Hematopoietic multipotent progenitor cell treated with erythropoietin and hydrocortisone succinate and interleukin-3 and kit ligand, for 8 days (in vitro differentiated cells): Measurements from ENCODE around the gene UBE2C.
"Not testable (repeated sequence)": the region's sequence is repeated elsewhere in the genome, so short reads cannot be mapped to it uniquely, and the experiment has no call there.

ENCODE experiments used
- DNase-seq: peaks from one replicate; pipeline ENCODE4 v3.0.0-alpha.2; 2015

Gene UBE2C

DNA sequence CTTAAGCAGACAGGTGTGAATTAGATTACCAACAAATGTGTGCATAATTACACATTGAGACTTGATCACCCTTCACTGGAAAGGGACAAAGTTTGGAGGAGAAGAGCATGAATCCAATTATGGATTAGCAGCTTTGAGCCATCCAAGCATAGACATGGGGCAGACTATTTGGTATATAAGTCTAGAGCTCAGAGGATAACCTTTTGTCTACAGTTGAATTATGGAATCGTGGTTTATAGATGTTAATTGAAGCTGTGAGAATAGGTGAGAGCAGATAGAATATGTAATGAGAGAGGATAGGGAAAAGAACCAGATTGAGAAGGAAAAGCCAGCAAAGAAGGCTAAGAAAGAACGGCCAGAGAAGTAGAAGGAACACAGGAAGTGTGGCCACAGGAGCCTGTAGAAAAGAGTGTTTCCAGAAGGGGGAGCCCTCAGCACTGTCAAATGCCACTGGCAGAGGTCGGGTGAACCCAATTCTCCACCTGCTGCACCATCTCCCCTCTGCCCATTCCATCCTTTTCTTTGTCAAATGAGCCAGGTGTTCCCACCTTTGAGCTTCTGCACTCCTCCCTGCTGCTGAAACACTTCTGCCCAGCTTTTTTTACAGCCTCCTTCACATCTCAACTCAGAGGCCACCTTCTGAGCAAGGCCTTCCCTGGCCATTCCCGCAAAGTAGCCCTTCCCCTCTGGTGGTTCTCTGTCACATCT, 13.4 kb upstream of the UBE2C start:
- DNase-seq: peak; percentile 79

DNA sequence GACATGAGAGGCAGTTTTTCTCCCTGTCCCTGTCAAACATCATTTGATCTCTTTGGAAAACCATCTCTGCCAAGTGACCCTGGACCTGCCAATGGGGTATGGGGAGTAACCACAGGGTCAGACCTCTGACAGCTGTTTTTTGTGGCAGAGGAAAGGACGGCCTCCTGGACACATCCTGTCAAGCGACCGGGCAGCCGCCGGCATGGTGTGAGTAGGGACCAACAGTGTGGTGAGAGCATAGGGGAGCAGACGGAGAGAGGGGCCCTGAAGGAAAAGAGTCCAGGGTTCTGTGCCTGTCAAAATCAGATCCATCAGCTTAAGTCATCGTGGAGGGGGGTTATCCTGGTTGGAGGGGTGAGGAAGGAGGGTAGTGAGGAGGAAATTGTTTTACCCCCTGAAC, 10.6 kb upstream of the UBE2C start:
- DNase-seq: no peak

DNA sequence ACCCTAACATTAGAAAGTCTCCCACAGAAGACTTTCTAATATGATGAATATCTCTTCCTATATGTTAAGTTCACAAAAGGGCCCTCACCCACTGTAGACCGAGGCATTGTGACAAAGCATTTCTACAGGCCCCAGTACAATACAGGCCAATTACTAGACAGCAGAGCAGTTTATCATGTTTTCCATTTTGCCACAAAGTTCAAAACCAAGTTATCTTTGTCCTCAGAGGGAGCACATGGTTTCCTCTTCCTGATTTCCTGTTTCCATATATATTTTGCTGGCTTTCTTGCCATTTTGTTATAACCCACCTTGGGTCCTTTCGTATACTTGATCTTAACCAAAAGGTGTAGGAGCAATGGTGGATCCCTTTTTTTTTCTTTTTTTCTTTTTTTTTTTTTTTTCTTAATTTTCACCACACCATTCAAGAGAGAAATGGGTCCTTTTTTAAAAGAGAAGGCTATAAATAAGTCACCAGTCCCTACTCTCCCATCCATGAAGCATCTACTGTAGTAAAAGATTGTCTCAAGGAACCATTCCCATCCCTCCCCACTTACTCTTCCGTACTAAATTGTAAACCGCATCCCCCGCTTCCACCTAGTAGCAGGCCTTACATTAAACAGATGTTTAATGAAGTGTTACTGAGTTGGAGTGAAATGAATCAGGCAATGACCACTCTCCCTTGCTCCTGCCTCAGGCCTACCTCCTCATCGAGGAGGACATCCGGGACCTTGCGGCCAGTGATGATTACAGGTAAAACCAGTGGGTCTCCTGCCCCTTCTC, 2.1 kb upstream of the UBE2C start:
- peak; percentile 76 for DNase-seq

DNA sequence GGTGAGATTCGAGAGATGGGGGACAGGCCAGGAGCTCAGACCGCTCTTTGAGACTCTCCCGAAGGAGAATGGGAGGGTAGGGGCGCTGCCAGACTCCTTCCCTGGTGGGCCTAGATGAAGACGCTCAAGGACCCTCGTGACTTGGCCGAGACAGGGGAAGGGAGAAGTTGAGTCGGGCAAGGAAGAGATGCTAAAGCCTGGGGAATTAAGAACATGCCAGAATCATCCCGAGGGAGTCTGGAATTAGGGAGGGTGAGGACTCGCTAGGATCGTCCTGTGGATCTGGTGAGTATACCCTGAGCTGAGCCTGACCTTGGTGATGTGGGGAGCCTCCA, 529 bp downstream of the UBE2C start:
- DNase-seq: no peak

DNA sequence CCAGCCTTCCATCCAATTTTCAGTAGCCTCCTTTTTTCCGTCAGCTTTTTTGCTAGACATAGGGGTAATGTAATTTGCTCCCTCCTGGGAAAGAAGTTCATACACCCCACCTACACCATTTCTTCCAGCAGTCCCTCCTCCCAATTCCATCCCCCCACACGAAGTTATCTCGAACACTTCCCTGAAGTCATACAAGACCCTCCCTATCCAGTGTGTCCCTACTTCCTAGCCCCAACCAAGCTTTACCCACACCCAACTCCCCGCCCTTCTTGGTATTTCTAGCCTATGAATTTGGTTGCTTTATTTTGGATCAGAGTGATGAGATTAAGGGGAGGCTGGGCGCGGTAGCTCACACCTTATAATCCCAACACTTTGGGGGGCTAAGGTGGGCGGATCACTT, 1.0 kb downstream of the UBE2C start:
- DNase-seq: peak; percentile 46

DNA sequence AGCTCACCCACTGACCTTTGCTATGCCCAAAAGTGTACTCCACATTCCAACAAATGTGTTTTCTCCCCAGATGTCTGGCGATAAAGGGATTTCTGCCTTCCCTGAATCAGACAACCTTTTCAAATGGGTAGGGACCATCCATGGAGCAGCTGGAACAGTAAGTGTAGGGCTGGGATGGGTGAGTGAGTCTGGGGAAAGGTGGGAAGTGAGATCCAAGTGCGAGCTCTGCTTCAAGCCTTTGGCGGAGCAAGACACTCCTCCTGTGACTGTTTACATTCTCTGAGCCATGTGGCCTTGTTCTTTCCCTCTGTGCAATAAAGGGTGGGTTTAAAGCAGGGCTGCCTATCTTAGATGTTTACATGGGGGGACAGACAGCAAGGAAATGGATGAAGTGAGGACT, 1.9 kb downstream of the UBE2C start:
- DNase-seq: no peak

DNA sequence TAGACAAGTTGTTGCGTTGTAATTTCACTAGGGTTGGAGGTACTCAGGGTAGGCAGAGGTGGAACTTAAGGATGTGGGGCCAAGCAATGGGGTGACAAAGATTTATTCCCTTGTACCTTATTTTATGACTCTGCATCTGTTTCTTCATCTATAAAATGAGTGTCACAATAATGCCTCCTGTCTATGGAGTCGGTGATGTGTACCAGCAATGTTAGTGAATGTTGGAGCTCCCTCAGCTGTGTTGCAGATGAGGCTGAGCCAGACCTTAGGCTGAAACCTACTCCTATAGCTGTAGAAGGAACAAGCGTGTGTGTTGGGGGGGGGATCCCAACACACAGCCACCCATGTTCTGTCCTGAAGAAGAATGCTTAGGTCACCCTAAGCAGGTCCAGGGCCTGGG, 4.5 kb downstream of the UBE2C start:
- DNase-seq: no peak

DNA sequence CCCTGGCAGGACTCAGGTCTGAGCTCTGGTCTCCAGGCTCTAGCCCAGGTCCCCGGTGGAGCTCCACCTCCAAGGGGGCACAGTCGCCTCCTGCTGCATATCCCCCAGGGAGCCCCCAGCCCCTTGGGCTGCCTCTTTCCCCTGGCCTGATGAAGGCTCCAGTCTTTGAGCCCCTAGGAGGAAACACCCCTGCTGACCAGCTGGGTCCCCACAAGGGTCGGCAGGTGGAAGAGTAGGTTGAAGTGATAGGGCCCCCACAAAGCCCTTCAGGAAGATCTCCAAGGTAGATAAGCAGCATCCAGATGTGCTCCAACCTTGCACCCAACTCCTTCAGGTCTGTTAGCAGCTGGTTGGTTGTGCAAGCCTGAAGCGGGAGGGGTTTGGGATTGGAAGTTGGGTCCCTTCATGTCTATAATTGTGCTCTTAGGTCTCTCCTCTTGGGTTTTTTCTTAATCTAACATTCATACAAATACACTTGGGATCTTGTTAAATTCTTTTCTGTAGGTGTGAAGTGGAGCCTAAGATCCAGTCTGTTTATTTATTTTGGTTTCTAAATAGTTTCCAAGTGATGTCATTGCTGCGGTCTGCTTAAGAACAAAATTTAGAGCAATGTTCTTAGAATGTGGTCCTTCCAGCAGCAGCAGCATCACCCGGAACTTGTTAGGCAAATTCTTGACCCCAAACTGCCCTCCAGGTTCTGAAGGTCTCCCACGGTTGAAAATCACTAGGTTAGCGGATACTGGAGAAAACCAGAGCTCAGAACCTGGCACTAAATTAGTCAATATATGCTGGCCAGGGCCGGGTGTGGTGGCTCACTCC, 5.1 kb downstream of the UBE2C start:
- DNase-seq: no peak

DNA sequence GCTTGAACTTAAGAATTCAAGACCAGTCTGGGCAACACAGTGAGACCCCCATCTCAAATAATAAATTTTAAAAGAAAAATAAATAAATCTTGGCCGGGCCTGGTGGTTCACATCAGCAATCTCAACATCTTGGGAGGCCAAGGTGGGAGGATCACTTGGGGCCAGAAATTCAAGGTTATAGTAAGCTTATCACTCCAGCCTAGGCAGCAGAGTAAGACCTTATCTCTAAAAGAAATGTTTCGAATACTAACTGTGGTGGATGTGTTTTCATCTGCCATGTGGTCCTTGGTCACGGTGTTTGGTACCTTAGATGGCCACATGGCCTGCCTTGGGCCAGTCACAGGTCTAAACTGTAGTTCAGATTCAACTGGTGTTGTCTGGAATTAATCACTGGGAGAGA, 5.8 kb downstream of the UBE2C start:
- DNase-seq: peak; percentile 39

DNA sequence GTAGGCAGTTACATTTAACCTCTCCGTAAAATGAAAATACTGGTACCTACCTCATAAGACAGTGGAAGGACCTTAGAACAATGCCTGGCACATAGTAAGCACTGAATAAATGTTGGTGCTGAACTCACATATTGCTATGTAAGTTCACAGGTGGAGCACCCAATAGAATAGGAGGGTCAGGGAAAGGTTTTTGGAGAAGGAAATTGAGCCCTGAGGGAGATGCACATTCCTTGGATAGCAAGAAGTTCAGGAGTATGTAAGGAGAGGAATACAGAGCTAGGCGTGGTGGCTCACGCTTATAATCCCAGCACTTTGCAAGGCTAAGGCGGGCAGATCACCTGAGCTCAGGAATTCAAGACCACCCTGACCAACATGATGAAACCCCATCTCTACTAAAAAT, 7.0 kb downstream of the UBE2C start:
- no peak for DNase-seq

DNA sequence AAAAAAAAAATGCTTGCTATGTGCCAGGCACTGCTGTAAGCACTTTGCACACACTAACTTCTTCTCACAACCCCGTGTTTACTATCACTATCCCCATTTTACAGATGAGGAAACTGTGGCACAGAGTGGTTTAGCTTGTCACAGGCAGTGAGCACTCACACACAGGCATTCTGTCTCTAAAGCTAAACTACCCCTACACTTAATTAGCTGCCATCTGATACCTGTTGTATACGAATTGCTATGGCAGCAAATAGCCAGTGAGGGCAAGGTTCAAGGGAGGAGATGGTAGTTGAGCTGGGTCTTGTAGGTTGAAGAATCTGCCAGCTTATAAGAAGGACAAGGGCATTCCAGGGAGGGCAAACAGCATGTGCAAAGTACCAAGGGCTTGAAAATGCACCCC, 9.5 kb downstream of the UBE2C start:
- DNase-seq: no peak

DNA sequence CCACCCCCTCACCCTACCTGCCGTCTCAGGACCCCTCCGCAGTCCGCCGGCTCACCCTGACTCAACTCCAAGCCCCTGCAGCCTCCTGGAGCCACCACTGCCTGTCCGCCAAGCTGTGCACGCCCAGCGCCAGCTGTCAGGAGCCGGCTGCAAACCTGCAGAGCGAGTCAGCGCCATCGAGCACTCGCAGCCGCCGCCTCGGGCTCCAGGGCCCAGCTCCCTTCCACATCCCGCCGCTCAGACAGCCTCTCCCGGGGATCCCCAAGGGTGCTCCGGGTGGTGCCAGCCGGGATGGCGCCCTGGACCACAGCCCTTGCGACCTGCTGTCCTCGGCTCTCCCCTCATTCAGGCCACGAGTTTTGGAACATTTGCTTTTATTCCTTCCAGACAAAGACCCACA, 10.4 kb downstream of the UBE2C start:
- no peak for DNase-seq

DNA sequence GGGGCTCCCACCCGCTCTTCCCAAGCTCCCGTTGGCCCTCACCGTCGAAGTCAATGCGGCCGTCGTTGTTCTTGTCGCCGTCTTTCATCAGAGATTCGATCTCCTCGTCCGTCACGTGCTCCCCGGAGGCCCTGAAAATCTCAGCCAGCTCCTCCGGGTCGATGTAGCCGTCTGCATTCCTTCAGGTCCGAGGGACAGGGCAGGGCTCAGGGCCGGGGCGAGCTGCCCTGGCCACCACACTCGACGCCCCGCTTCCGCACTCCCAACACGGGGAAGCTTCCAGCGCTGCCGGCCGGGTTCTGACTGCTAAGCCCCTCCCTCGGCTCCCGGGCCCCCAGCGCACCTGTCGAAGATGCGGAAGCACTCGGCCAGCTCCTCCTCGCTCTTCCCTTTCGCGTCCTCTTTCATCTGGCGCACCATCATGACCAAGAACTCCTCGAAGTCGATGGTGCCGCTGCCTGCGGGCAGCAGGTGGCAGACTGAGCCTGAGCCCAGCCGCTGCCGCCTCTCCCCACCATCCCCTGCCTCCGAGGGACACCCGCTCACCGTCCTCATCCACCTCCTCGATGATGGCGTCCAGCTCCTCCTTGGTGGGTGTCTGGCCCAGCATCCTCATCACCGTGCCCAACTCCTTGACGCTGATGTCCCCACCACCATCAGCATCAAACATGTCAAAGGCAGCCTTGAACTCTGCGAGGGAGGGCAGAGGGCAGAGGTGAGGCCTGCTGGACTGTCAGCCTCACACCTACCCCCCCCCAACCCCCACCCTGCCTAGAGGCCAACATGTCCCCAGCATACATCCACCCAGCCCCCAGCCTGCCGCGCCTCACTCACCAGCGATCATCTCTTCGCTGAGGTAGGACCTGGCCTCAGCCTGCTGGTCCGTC, 11.7 kb downstream of the UBE2C start:
- DNase-seq: peak; percentile 68

DNA sequence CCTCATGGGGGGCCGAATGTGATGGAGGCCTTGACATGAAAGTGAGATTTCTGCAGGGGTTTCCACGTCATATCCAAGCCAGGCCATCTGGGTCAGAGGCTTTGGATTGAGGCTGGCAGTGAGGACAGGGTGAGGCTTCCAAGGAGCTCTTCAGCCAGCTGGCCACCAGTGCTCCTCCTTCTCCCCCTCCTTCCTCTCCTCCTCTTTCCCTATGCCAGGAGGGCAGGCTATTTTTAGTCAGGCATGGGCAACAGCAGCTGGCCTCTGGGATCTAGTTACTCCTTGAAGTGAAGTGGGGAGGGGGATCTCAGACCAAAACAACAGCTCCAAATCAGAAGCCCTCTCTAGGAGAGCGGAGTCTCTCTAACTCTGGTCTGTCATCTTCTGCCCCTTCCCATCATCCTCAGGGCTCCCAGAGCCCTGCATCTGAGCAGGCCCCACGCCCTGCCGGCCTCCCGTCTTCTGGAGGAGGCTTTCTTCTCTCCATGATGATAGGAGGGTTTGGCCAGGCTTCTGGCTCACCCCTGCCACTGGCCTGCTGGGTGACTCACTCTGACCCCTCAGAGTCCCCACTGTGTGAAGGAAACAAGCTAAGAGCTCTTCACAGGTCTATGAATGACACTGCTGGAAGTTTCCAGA, 14.1 kb downstream of the UBE2C start:
- no peak for DNase-seq

DNA sequence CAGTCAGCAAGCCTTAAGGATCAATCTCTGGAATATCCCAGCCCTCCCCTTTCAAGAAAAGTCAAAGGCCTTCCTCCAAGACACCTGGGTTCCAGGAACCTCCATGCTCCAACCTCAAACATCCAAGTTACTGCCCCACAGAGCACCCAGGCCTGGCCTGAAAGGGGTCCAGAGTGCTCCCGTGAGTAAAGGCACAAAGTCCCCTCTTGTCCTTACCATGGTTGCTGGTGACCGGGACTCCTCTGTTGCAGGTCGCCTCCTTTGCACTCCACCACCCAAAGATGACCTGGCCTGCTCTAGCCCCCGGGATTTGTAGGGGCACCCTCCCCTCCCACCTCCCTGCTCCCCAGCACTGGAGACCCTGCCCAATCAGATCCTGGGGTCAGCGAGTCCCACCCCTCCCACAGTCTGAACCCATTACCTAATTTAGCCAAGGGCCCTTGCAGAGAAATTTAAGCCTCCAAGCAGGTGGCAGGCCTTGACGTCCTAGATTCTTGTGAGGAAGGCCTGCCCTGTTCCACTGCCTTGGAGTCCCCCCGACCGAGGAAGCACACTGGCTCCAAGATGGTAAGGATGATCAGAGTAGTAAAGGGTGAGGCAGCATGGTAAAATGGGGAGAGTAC, 14.7 kb downstream of the UBE2C start, which contains the start of gene TNNC2:
TNNC2 (minus strand) TSS at position 283 of the 623 bp plus-strand sequence; CDS start at position 219, 64 bp downstream.
- no peak for DNase-seq

DNA sequence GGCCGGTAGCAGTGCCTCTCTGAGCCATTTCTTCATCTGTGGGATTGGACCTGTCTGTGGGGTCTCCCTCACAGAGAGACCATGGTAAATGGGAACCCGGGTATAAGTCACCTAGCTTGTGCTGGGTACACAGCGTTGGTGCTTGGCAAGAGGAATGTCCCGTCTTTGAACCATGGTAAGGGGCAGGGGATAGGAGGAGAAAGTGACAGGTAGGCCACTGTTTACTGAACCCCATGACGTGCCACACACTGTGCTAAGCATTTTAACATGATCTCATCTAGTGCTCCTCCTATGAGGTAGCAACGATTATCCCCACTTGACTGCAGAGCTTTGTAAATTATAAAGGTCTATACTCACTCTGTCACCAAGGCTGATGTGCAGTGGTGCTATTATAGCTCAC, 15.3 kb downstream of the UBE2C start:
- DNase-seq: no peak

DNA sequence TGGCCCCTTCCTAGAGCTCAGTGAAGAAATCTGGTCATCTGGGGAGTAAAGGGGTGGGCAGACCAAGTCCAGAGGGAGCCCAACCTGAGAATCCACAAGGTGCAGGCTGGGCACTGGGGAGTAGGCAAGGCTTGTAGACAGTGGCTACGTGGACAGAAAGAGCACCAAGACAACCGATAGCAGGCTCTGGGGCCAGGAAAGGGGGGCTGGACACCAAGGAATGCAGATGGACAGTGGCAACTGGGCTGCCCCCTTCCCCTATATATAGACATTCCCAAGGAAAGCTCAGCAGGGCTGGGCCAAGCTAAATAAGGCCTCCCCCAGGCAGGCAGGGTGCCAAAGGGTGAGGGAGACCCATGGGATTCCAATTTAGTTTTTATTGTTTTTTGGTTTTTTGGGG, 16.1 kb downstream of the UBE2C start:
- no peak for DNase-seq

DNA sequence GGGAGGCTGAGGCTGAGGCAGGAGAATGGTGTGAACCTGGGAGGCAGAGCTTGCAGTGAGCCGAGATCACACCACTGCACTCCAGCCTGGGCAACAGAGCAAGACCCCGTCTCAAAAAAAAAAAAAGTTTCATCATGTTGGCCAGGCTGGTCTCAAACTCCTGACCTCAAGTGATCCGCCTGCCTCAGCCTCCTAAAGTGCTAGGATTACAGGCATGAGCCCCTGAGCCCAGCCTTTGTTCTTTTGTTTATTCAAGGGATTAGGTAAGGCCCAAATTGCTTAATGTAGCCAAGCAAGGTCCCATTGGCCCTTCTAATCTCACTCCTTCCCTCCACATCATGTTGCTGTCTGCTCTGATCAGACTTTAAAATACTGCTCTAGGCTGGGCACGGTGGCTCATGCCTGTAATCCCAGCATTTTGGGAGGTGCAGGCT, 17.2 kb downstream of the UBE2C start:
- not testable (repeated sequence) for DNase-seq

DNA sequence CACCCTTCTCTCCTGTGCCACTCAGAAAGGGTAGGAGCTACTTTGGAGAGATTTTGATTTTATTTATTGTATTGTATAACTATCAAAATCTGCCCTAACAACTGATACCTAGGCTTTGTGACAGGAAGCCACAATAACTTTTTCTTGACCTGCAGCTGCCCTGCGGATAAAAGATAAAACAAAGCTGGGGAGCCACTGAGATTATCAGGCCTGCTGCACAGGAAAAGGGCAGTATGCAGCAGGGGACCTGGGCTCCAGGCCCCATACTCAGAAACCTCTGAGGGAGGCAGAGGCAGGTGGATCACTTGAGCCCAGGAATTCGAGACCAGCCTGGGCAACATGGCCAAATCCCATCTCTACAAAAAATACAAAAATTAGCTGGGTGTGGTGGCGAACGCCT, 20.2 kb downstream of the UBE2C start:
- peak; percentile 20 for DNase-seq

DNA sequence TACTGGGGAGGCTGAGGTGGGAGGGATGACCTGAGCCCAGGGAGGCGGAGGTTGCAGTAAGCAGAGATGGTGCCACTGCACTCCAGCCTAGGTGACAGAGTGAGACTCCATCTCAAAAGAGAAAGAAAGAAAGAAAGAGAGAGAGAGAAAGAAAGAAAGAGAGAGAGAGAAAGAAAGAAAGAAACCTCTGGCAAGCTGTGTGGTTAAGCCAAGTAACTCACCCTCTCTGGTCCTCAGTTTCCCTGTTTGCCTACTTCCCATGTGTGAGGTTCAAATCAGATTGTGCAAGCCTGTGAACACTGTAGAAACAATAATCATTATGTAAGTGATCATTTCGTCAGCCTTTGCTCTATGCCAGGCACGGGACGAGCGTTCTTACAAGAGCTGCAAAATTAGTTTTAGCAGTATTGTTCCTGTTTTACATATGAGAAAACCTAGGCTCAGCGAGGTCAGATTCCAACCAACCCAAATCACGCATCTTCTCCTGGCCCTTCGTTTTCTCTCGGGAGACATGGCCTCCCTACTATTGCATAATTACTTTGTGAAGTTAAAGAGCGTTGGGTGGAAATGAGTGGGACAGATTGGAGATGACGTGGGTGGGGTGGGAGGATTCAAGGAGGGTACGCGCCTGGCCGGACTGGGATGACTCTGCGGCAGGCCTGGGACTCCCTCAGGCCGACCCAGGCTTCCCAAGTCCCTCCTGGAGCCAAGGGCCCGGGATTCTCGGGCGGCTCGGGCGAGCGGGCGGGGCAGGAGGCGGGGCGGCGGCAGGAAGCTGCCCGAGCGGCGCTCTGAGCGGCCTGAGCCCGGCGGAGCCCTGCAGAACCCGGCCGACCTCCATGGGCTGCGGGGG, 20.8 kb downstream of the UBE2C start, which contains the start of gene SNX21:
SNX21 (plus strand) TSS at position 770 of the 853 bp plus-strand sequence. CDS start 121 bp downstream, outside the sequence.
- no peak for DNase-seq
